HG02981 (cell line): Measurements from ENCODE around the gene PSD4.

Source experiments
- ATAC-seq: cut with Tn5 transposase; IDR thresholded peaks from one replicate; pipeline ENCODE4 v1.9.1; 2021; ENCODE audit warnings: mild to moderate bottlenecking, moderate library complexity; ENCODE audit not compliant: unreplicated experiment

The PSD4 gene

GRCh38 chr2:113235347-113236226 is 61.8 kb downstream of the PSD4 start:
- peak; percentile 83 for ATAC-seq

- ATAC-seq = no peak
Observed at GRCh38 chr2:113236367-113237159, 62.8 kb downstream of the PSD4 start.

- ATAC-seq = no peak
Observed at GRCh38 chr2:113237604-113238160, 63.9 kb downstream of the PSD4 start.

- no peak for ATAC-seq
Observed at GRCh38 chr2:113238871-113239839, 65.4 kb downstream of the PSD4 start.

- no peak for ATAC-seq
Observed at GRCh38 chr2:113240150-113240914, 66.6 kb downstream of the PSD4 start.

- no peak for ATAC-seq
Observed at GRCh38 chr2:113240915-113241911, 67.4 kb downstream of the PSD4 start.

GRCh38 chr2:113242327-113242726 is 68.6 kb downstream of the PSD4 start:
- no peak for ATAC-seq

- ATAC-seq = no peak
Observed at GRCh38 chr2:113245276-113245711, 71.5 kb downstream of the PSD4 start.

GRCh38 chr2:113246606-113247005 is 72.8 kb downstream of the PSD4 start:
- ATAC-seq = no peak

GRCh38 chr2:113248997-113249770 is 75.4 kb downstream of the PSD4 start:
- ATAC-seq = no peak

- no peak for ATAC-seq
Observed at GRCh38 chr2:113251118-113251517, 77.3 kb downstream of the PSD4 start.

- no peak for ATAC-seq
Observed at GRCh38 chr2:113252047-113252590, 78.3 kb downstream of the PSD4 start.

- ATAC-seq = no peak
Observed at GRCh38 chr2:113253453-113253852, 79.7 kb downstream of the PSD4 start.

- ATAC-seq = no peak
Observed at GRCh38 chr2:113255140-113256070, 81.6 kb downstream of the PSD4 start.

GRCh38 chr2:113257516-113258264 is 83.9 kb downstream of the PSD4 start:
- ATAC-seq = no peak
